Activated naive CD4-positive, alpha-beta T cell treated with anti-CD3 and anti-CD28 coated beads, Interleukin-2, amount 50 U/mL, for 24 hours (primary cell): ENCODE results near the gene S100A7.
"Not testable (repeated sequence)": the region's sequence is repeated elsewhere in the genome, so short reads cannot be mapped to it uniquely, and the experiment has no call there.

Experiments
- H3K27ac Mint-ChIP-seq: one replicate; pipeline ENCODE4 v1.8.0; 2021; ENCODE audit warnings: mild to moderate bottlenecking, mixed read lengths
- H3K27me3 Mint-ChIP-seq: one replicate; pipeline ENCODE4 v1.8.0; 2021; ENCODE audit warnings: mixed read lengths
- H3K36me3 Mint-ChIP-seq: one replicate; pipeline ENCODE4 v1.8.0; 2021; ENCODE audit warnings: mixed read lengths
- H3K4me1 Mint-ChIP-seq: one replicate; pipeline ENCODE4 v1.8.0; 2021; ENCODE audit warnings: mixed read lengths
- H3K4me3 Mint-ChIP-seq: one replicate; pipeline ENCODE4 v1.8.0; 2021; ENCODE audit warnings: mild to moderate bottlenecking, mixed read lengths
- H3K9me3 Mint-ChIP-seq: one replicate; pipeline ENCODE4 v1.8.0; 2021; ENCODE audit warnings: mixed read lengths

Gene S100A7

GRCh38 chr1:153485863-153486262 is 25.4 kb upstream of the S100A7 start:
- no peaks in the 10 kb centered on the region for H3K36me3 Mint-ChIP-seq
- no peaks in the 10 kb centered on the region for H3K4me1 Mint-ChIP-seq
- H3K27ac Mint-ChIP-seq: no peak overlapping the region

DNA sequence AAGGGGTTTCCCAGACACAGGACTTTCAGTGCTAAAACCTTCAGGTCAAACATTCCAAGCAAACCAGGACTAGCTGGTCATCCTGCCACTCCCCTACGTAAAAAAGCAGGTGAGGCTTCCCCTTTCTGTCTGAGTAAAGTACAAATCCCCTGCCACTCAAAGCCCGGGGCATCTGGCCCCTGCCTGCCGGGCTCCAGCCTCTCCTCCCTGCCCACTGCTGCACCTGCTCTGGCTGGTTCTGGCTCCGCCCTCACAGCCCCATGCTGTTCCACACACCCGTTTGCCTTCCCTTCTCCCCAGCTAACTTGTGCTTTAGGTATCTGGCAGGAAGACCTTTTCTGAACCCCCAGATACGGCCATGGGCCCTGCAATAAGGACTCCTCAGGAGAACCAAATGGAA is 23.3 kb upstream of the S100A7 start:
- H3K36me3 Mint-ChIP-seq: no peaks in the 10 kb centered on the region
- H3K9me3 Mint-ChIP-seq: no peaks in the 10 kb centered on the region
- no peak overlapping the region for H3K4me3 Mint-ChIP-seq
- no peaks in the 10 kb centered on the region for H3K4me1 Mint-ChIP-seq
- H3K27me3 Mint-ChIP-seq: peaks cover 31% of the 10 kb centered on the region
- no peak overlapping the region for H3K27ac Mint-ChIP-seq

More at GRCh38 chr1:153485863-153486262, 25.4 kb upstream of the S100A7 start:
- H3K4me3 Mint-ChIP-seq: no peak overlapping the region
- H3K9me3 Mint-ChIP-seq: no peaks in the 10 kb centered on the region
- peaks cover 24% of the 10 kb centered on the region for H3K27me3 Mint-ChIP-seq

- Mint-ChIP-seq H3K4me3 (no peak overlapping the region), H3K4me1 (no peaks in the 10 kb centered on the region), H3K27me3 (peaks cover 27% of the 10 kb centered on the region), H3K36me3 (no peaks in the 10 kb centered on the region), H3K27ac (no peak overlapping the region), H3K9me3 (no peaks in the 10 kb centered on the region)
Measured at GRCh38 chr1:153481124-153481523, 20.7 kb upstream of the S100A7 start.

DNA sequence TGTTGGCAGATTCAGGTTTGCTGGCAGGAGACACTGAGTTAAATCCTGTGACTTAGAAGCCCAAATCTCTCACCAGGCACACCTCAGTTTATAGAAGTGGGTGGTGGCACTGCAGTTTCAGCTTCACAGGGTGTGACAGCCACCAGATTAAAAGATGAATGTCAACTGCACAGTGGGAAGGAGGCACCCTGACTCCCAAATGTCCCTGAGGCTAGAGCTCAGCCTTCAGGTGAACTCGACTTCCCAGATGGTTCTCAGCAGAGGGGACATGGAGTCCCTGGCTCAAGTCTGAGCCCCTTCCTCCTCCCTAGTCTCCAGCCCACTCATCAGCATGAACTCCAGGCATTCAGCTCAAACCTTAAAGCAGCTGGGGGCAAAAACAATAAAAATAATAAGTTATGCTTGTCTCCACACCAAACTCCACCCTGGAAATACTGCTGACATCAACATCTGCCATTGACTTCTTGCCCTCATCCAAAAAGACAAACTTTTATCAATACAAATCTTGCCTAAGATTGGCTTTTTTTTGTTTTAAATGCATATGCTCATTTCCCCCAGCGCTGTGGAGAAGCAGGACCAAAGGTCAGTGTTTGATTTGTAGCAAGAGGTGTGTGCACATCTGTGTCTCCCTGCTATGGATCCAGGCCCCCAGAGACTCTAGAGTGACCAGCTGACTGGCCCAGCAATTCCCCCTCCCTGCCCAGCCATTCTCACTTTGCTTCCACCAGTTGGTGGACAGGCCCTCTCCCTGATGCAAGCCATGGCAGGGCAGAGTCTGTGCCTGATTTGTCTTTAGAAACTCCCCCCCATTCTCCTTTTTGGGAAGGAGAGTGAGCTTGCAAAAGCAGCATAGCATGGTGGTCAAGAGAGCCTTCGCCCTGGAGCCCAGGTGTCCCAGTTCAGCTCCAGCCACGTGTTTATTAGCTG is 18.5 kb upstream of the S100A7 start:
- Mint-ChIP-seq H3K9me3 (no peaks in the 10 kb centered on the region), H3K27ac (no peak overlapping the region), H3K27me3 (peaks cover 19% of the 10 kb centered on the region), H3K36me3 (no peaks in the 10 kb centered on the region), H3K4me3 (no peak overlapping the region), H3K4me1 (no peaks in the 10 kb centered on the region)

DNA sequence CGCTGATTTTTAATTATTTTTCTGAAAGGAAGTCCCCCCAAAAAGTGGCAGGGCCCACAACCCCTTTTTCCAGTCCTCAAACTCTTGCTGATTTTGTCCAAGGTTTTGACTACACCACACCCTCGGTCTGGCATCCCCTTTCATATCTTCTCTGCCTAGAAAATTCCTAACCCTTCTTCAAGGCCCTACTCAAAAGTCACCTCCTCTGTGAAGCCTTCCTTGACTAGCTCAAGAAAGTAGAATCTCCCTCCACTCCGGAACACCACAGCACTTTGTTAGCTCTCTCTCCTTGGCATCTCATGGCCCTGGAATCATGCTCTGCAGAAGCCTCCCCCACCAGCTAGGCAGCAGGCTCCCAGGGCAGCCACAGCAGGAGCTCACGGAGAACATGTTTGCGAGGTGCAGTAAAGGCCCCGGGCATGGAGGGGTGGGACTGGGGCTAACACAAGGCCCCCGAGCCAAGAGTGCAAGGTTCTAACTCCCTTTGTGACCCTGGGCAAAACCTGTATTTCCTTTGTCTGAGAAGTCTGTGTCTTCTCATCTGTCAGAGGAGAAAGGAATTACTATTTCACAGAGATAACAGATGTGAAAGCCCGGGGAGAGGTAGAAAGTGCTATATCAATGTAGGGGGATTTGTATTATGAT is 17.7 kb upstream of the S100A7 start:
- H3K4me1 Mint-ChIP-seq: no peaks in the 10 kb centered on the region
- peaks cover 16% of the 10 kb centered on the region for H3K27me3 Mint-ChIP-seq
- peaks cover 1% of the 10 kb centered on the region for H3K36me3 Mint-ChIP-seq
- no peak overlapping the region for H3K27ac Mint-ChIP-seq
- H3K9me3 Mint-ChIP-seq: peaks cover under 1% of the 10 kb centered on the region
- no peak overlapping the region for H3K4me3 Mint-ChIP-seq

- no peak overlapping the region for H3K4me3 Mint-ChIP-seq
- H3K27me3 Mint-ChIP-seq: peaks cover 11% of the 10 kb centered on the region
- no peaks in the 10 kb centered on the region for H3K4me1 Mint-ChIP-seq
- H3K36me3 Mint-ChIP-seq: peaks cover 4% of the 10 kb centered on the region
- H3K9me3 Mint-ChIP-seq: peaks cover 7% of the 10 kb centered on the region
- H3K27ac Mint-ChIP-seq: no peak overlapping the region
Measured at GRCh38 chr1:153476491-153477093, 16.1 kb upstream of the S100A7 start.

DNA sequence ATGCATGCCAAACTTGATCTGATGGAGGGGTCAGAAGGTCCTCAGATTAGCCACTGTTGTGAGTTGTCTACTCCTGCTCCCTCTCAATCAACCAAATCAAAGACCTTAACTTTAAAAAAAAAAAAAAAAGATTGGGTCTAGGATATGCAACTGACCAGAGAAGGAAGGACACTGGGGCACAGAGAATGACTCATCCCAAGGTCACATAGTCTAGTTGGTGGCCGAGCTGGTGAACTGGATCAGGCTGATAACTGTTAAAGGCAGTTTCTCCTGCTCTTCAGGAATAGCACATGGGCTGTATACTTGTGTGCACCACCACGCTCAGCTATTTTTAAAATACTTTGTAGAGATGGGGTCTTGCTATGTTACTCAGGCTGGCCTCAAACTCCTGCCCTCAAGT is 14.8 kb upstream of the S100A7 start:
- Mint-ChIP-seq H3K27me3 (peaks cover 4% of the 10 kb centered on the region), H3K9me3 (peaks cover 7% of the 10 kb centered on the region), H3K36me3 (peaks cover 4% of the 10 kb centered on the region), H3K4me1 (no peaks in the 10 kb centered on the region), H3K27ac (no peak overlapping the region), H3K4me3 (no peak overlapping the region)

DNA sequence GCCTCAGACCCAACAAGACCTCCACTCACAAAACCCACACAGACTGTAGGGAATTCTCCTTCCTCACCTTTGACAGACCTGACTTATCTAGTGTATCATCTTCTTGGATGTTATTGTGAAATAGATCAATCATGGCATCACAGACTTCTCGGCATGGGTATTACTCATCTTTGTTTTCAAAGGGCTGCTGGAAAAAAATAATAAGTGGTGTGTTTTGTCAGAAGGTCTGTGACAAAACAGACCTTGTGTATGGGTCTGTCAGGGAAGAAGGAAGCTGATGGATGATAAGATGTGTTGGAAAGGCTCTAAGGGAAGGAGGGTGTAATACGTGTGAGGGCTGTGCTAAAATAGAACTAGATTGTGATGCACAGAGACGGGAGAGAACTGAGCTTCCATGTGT is 13.9 kb upstream of the S100A7 start:
- Mint-ChIP-seq H3K4me3 (no peak overlapping the region), H3K27me3 (peaks cover 3% of the 10 kb centered on the region), H3K4me1 (no peaks in the 10 kb centered on the region), H3K9me3 (peaks cover 7% of the 10 kb centered on the region), H3K27ac (no peak overlapping the region), H3K36me3 (peaks cover 4% of the 10 kb centered on the region)

GRCh38 chr1:153470707-153471106 is 10.3 kb upstream of the S100A7 start:
- H3K9me3 Mint-ChIP-seq: peaks cover 7% of the 10 kb centered on the region
- H3K4me1 Mint-ChIP-seq: peaks cover 2% of the 10 kb centered on the region
- H3K27ac Mint-ChIP-seq: no peak overlapping the region
- no peak overlapping the region for H3K4me3 Mint-ChIP-seq
- peaks cover 3% of the 10 kb centered on the region for H3K27me3 Mint-ChIP-seq
- peaks cover 4% of the 10 kb centered on the region for H3K36me3 Mint-ChIP-seq

DNA sequence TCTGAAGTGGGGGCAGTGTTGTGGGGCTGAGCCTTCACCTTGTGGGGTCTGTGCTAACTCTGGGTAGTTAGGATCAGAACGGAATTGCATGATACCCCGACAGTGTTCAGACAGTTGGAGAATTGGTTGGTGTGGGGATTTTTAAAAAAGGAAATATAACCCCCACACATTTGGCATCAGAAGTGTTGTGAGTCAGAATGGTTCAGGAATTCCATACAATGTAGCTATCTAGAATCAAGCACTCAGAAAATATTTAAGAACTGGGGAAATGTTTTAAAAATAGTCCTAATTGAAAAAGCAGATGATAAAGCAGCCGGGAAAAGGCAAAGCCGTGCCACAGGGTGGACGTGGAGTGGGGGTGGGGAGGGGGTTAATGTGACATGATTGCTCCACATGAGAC is 6.5 kb upstream of the S100A7 start:
- no peak overlapping the region for H3K27ac Mint-ChIP-seq

GRCh38 chr1:153465811-153466636 is 5.6 kb upstream of the S100A7 start:
- H3K9me3 Mint-ChIP-seq: no peaks in the 10 kb centered on the region
- no peak overlapping the region for H3K27ac Mint-ChIP-seq
- peaks cover 4% of the 10 kb centered on the region for H3K4me1 Mint-ChIP-seq
- H3K36me3 Mint-ChIP-seq: no peaks in the 10 kb centered on the region
- no peak overlapping the region for H3K4me3 Mint-ChIP-seq
- peaks cover 8% of the 10 kb centered on the region for H3K27me3 Mint-ChIP-seq

More for the DNA sequence above, 6.5 kb upstream of the S100A7 start:
- no peaks in the 10 kb centered on the region for H3K36me3 Mint-ChIP-seq
- peaks cover 4% of the 10 kb centered on the region for H3K4me1 Mint-ChIP-seq
- no peaks in the 10 kb centered on the region for H3K9me3 Mint-ChIP-seq
- peaks cover 6% of the 10 kb centered on the region for H3K27me3 Mint-ChIP-seq
- no peak overlapping the region for H3K4me3 Mint-ChIP-seq

- not testable (repeated sequence) for H3K36me3 Mint-ChIP-seq, H3K27ac Mint-ChIP-seq, H3K4me3 Mint-ChIP-seq, H3K9me3 Mint-ChIP-seq, H3K4me1 Mint-ChIP-seq
- H3K27me3 Mint-ChIP-seq: peaks cover 12% of the 10 kb centered on the region
Measured at GRCh38 chr1:153462741-153463140, 2.3 kb upstream of the S100A7 start.

- Mint-ChIP-seq H3K4me3 (no peak overlapping the region), H3K4me1 (no peaks in the 10 kb centered on the region), H3K27ac (no peak overlapping the region), H3K27me3 (peaks cover 10% of the 10 kb centered on the region), H3K36me3 (no peaks in the 10 kb centered on the region), H3K9me3 (no peaks in the 10 kb centered on the region)
Measured at GRCh38 chr1:153459655-153460054, 796 bp downstream of the S100A7 start.

GRCh38 chr1:153456396-153456795 is 4.1 kb downstream of the S100A7 start:
- Mint-ChIP-seq H3K27me3 (peaks cover 9% of the 10 kb centered on the region), H3K27ac (no peak overlapping the region), H3K4me1 (no peaks in the 10 kb centered on the region), H3K36me3 (no peaks in the 10 kb centered on the region), H3K4me3 (no peak overlapping the region), H3K9me3 (no peaks in the 10 kb centered on the region)

- H3K9me3 Mint-ChIP-seq, H3K36me3 Mint-ChIP-seq, H3K4me1 Mint-ChIP-seq, H3K4me3 Mint-ChIP-seq: not testable (repeated sequence)
- Mint-ChIP-seq H3K27ac (peak overlapping the region; percentile 4), H3K27me3 (peaks cover 36% of the 10 kb centered on the region)
Measured at GRCh38 chr1:153448851-153449250, 11.6 kb downstream of the S100A7 start.
